ENCODE results near the gene TGFB2.
A peak's percentile ranks its signal among the peaks of the same experiment; 100 is the strongest.

Gene TGFB2

DNA sequence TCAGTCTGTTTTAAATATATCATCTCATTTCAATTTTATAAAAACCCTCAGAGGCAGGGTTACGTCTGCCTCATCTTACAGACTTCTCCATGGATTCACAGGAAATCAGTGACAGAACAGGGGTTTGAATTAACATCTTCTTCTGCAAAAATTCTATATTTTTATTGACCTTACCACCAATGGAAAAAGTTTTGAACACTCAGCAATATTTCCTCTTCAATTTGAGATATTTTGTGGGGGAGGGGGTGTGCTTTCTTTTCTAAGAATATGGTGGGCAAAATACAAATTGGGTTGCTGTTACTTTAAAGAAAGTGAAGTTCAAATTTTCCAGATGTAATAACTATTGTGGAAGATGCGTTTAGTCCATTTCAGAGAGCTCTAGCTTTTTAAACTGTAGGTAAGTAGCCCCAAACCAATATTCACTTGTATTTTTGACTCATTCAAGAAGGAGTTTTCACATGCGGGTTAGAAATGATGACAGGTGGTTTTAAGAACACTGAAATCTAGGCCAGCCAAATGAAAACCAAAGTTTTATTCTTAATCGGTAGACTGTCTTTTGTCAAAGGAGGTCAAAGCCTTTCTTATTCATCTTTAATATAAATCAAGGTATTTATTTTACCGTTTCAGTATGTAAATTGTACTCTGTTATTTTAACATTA lies 17.4 kb downstream of the TGFB2 start:
- no peak for DNase-seq

- no peak for DNase-seq
Measured at GRCh38 chr1:218363141-218363540, 18.0 kb downstream of the TGFB2 start.

DNA sequence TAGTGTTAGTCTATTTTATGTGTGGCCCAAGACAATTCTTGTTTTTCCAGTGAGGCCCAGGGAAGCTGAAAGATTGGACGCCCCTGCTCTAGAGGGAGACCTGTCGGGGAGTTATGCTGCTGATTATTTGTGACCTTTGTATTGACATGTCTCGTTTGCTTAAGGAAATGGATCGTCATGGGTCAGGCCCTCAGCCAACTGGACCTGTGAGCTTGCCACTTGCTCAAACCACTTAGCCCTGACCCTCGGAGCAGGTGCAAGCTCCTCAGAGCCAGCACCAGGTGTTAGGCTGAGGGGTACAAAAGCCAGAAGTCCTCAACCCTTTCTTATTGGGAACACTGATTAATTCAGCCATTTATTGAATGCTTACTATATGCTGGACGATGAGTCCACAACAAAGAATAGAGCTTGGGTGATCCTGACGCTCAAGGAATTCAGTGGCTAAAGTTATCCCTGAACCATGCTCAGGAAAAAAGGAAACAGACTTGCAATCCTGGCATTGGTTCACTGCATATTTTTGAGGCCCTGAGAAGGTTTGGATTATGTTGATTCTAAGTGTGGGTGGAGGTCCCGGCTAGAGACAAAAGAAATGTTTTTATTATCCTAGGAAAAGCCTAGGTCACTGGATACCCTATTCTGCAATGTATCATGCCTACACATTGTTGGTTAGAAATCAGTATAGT lies 19.0 kb downstream of the TGFB2 start:
- no peak for DNase-seq

GRCh38 chr1:218365226-218365999 lies 20.3 kb downstream of the TGFB2 start:
- no peak for DNase-seq

DNA sequence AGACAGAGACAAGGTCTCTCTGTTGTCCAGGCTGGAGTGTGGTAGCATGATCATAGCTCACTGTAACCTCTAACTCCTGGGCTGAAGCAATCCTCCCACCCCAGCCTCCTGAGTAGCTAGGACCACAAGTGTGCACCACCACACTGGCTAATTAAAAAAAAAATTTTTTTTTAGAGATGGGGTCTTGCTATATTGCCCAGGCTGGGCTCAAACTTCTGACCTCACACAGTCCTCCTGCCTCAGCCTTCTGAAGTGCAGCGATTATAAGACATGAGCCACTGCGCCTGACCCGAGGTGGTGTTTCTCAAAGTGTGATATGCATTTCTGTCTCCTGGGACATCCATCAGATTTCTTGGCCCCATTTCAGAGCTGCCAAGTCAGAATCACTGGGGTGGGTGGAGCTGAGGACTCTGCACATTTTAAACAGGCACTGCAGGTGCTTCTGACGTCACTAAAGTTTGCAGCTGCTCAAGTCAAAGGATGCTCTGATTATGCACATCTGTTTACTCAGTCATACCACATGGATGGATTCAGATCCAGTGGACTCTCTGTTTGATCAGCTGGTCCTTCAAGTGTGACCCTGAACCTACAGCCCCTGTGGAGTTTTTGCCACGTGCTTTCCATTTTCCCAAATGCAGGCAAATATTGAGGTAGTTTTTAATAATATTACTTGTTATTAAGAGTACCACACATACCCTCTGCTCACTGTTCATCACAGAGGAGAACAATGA lies 21.4 kb downstream of the TGFB2 start:
- DNase-seq: no peak

- no peak for DNase-seq
Measured at GRCh38 chr1:218367118-218367517, 22.0 kb downstream of the TGFB2 start.

- DNase-seq: no peak
Measured at GRCh38 chr1:218368686-218369085, 23.6 kb downstream of the TGFB2 start.

DNA sequence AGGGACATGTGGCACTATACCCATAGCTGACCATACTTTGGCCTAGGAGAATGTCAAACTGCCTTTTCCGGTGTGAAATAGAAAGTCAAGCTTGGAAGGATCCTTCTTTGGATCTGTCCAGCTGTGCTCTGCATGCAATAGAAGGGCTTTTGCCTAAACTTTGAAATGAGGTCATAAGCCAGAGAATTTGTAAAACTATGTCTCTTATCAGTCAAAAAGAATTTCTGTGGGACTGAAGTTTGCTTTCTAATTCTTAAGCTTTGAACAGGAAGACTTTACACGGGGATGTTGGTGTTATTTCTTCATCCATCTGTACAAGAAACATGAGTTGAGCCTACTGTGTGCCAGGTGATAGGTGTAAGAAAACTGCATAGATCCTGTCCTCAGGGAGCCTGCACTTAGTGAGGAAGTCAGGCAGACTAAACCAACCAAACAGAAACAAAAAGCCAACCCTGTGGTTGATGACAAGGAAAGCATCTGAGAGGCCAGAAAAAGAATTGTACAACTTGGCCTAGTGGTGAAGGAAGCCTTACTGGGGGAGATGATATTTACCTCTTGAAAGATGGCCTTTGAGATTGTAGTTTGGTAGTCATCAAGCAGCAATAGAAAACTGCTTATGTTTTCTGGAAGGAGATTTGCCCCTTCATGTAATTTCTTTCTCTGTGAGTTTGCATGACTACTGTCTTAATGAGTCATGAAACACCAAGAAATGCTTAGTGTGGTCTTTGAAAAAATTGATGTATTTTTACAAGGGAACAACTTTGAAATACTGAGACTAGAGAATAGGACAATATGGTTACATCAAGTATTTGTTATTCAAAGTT lies 24.8 kb downstream of the TGFB2 start:
- no peak for DNase-seq

GRCh38 chr1:218371927-218372672 lies 27.0 kb downstream of the TGFB2 start:
- DNase-seq: no peak

DNA sequence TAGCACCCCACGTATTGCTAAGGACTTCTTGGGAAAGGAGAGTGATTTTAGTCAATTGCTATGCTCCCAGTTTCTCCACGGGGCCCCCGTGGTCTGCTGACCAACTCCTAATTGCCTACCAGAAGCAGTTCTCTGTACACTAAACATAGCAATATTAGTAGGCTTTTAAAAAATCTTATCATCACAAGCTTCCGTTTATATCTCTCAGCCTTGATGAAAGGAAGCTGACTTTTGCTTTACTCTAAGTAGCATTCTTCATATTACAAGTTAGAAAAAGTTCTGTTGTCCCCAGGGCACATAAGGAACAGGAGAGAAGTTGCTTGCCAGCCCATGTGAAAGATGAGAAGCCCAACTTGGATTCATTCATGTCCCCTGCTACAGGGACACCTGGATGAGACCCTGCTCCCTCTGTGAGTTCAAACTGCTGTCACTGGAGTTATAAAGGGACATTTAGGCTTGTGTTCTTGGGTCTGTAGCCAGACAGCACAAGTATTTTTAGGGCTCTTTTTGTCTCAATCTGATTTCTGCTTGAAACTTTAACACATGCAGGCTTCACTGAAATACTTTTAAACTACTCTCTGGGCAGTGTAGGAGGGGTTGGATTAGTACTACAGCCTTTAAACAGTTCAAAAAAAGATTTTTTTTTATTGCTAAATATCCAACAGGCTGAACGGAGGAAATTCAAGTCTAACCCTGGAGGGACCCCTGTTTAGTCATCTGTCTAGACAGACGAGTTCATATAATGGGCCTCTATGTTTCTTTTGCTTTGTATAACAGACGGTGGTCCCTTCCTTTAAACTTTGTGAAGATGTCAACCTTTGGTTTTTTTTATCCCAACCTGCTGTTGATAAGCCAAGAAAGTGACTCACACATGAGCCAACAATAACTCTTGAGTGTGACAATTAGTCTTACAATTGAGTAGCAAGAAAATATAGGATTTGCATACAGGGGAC lies 29.5 kb downstream of the TGFB2 start:
- no peak for DNase-seq

DNA sequence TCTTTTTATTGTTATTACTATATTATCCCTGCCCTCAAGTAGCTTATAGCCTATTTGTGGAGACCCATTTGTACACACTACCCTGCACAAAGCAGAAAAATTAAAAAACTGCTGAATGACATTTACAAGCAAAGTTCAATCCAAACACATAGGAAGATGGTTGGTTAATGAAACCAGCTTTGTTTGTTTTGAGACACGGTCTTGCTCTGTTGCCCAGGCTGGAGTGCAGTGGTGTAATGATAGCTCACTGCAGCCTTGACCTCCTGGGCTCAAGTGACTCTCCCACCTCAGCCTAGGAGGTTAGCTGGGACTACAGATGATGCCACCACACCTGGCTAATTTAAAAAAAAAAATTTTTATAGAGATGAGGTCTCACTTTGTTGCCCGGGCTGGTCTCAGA lies 31.6 kb downstream of the TGFB2 start:
- DNase-seq: no peak

GRCh38 chr1:218377143-218377660 lies 32.1 kb downstream of the TGFB2 start:
- DNase-seq: peak in 2 of 5 donors; percentile 13 to 59

DNA sequence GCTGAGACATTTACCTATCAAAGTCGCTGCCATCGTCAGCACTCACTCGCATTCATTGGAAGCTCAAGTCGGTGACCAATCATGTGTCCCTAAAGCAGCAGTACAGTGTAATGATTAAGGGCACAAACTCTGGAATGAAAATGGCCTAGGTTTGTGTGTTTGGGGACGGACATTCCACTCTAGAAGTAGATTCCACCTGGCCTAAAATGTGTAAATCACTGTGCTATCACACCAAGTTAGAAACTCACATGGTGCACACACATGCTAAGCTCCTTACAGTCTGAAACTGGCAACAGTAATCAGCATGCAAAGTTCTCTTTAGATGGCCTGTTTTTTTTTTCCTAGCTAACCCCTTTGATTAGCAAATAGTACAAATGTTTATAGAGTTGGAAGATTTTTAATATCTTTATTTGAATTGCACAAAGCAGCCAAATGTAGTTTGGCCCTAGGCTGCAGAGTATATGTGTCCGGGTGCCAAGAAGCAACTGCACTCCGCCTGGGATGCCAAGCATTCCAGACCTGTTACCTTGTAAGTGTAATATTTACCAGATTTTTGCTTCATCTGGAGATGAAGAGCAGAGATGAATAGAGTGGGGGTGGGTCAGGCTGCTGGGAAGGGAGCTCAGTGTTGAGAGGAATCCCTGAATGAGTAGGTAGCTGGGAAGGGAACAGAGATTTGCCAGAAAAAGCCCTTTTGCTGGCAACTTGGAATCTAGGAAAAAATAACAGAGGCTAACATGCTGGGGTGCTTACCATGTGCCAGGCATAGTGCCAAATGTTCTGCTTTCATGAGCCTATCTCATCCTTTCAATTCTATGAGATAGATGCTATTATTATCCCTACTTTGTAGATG lies 35.2 kb downstream of the TGFB2 start:
- DNase-seq: no peak

- no peak for DNase-seq
Measured at GRCh38 chr1:218382261-218382660, 37.1 kb downstream of the TGFB2 start.

- no peak for DNase-seq
Measured at GRCh38 chr1:218383051-218383450, 37.9 kb downstream of the TGFB2 start.

DNA sequence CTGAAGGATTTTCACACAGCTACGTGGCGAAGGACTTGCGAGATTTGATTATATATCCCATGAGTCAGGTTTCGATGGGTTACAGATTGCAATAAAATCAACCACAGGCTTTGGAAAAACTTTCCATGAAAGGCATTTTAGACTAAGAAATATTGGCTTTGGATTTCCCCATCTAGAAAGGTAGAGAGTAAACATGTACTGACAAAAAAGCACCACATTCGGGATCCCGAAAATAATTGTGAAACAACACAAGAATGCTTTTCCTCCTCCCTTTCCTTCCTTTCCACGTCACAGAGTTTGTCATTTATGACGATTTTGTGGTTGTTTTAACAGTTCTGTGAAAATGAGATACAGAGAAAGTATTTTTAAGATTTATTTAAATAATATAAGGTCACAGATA lies 38.5 kb downstream of the TGFB2 start:
- no peak for DNase-seq

- DNase-seq: no peak
Measured at GRCh38 chr1:218384581-218384993, 39.5 kb downstream of the TGFB2 start.

DNA sequence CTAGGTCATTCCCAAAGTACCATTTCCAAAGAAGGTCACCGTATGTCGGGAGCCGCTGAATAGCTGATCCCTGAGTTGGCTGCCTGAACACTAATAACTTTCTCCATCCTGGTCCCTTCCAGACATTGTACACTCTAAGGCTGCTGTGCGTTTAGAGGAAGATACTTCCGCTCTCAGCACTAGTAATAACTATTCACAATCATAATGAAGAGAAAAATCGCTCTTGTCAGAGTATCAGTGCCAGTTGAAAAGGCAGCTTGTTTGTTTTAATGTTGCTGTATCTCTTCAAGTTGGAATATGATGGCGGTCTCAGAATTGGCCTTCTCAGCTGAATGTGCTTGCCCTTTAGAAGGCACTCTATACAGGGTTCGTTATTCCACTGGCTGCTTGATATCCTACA lies 43.5 kb downstream of the TGFB2 start:
- no peak for DNase-seq

DNA sequence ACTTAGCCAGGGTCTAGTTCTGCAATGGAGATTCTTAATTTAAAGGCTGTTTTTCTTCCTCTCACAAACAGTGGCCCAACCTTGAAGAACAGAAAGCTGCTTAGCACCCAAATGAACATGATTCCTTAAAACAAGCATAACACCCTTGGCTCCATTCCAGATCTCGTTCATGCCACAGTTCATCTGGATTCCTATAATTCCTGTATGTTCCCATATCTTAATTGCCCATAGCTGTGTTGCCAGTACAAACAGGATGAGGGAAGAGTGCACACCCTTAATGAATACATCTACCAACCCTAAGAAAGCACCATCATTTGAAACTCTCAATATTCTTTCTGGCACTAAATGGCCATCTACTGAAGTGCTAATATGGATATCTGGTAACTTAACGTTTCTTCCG lies 45.5 kb downstream of the TGFB2 start:
- no peak for DNase-seq
